Measurements from ENCODE around the gene MOB1B. TPM values are rescaled to one million over a fixed set of nuclear protein-coding genes. Genes with fewer than 3 reads are reported as not detected.

Gene MOB1B
- total and polyA plus RNA-seq, 2 experiments from 2014 or later = 7.9 to 30.2 TPM

- H3K36me3 Mint-ChIP-seq (ENCODE audit: low read depth) = no peaks in the 10 kb centered on the region
- H3F3A ChIP-seq (replicated peaks; ENCODE audit: low read depth) = no peaks in the 10 kb centered on the region
- no peaks in the 10 kb centered on the region for H3K9me2 ChIP-seq (ENCODE audit: insufficient read depth)
- peaks cover 27% of the 10 kb centered on the region for H3K4me1 Mint-ChIP-seq
- H3K36me3 ChIP-seq (ENCODE audit: insufficient read depth) = no peaks in the 10 kb centered on the region
- H3K4me3 ChIP-seq = no peak overlapping the region
- H3K79me2 ChIP-seq (replicated peaks; ENCODE audit: insufficient read depth) = peaks cover 78% of the 10 kb centered on the region
- H2AFZ ChIP-seq = no peak overlapping the region
- H3K4me2 ChIP-seq = no peak overlapping the region
- peak overlapping the region; percentile 65; the same call in 1 of the 2 replicates for H3K27ac Mint-ChIP-seq
- no peaks in the 10 kb centered on the region for H3K27me3 ChIP-seq (ENCODE audit: insufficient read depth)
- ATAC-seq = no peak
- no peak overlapping the region; the same call in 1 of the 2 replicates for H3K27ac ChIP-seq (ENCODE audit: low read depth)
- peaks cover 21% of the 10 kb centered on the region for H3K4me1 ChIP-seq (ENCODE audit: insufficient read depth)
- H4K20me1 ChIP-seq (replicated peaks; ENCODE audit: insufficient read depth) = no peaks in the 10 kb centered on the region; the same call in 1 of the 2 replicates
- no peak overlapping the region for H3K4me3 Mint-ChIP-seq
- no peaks in the 10 kb centered on the region for H3K9me3 Mint-ChIP-seq
- TF ChIP-seq, protein P1, sequence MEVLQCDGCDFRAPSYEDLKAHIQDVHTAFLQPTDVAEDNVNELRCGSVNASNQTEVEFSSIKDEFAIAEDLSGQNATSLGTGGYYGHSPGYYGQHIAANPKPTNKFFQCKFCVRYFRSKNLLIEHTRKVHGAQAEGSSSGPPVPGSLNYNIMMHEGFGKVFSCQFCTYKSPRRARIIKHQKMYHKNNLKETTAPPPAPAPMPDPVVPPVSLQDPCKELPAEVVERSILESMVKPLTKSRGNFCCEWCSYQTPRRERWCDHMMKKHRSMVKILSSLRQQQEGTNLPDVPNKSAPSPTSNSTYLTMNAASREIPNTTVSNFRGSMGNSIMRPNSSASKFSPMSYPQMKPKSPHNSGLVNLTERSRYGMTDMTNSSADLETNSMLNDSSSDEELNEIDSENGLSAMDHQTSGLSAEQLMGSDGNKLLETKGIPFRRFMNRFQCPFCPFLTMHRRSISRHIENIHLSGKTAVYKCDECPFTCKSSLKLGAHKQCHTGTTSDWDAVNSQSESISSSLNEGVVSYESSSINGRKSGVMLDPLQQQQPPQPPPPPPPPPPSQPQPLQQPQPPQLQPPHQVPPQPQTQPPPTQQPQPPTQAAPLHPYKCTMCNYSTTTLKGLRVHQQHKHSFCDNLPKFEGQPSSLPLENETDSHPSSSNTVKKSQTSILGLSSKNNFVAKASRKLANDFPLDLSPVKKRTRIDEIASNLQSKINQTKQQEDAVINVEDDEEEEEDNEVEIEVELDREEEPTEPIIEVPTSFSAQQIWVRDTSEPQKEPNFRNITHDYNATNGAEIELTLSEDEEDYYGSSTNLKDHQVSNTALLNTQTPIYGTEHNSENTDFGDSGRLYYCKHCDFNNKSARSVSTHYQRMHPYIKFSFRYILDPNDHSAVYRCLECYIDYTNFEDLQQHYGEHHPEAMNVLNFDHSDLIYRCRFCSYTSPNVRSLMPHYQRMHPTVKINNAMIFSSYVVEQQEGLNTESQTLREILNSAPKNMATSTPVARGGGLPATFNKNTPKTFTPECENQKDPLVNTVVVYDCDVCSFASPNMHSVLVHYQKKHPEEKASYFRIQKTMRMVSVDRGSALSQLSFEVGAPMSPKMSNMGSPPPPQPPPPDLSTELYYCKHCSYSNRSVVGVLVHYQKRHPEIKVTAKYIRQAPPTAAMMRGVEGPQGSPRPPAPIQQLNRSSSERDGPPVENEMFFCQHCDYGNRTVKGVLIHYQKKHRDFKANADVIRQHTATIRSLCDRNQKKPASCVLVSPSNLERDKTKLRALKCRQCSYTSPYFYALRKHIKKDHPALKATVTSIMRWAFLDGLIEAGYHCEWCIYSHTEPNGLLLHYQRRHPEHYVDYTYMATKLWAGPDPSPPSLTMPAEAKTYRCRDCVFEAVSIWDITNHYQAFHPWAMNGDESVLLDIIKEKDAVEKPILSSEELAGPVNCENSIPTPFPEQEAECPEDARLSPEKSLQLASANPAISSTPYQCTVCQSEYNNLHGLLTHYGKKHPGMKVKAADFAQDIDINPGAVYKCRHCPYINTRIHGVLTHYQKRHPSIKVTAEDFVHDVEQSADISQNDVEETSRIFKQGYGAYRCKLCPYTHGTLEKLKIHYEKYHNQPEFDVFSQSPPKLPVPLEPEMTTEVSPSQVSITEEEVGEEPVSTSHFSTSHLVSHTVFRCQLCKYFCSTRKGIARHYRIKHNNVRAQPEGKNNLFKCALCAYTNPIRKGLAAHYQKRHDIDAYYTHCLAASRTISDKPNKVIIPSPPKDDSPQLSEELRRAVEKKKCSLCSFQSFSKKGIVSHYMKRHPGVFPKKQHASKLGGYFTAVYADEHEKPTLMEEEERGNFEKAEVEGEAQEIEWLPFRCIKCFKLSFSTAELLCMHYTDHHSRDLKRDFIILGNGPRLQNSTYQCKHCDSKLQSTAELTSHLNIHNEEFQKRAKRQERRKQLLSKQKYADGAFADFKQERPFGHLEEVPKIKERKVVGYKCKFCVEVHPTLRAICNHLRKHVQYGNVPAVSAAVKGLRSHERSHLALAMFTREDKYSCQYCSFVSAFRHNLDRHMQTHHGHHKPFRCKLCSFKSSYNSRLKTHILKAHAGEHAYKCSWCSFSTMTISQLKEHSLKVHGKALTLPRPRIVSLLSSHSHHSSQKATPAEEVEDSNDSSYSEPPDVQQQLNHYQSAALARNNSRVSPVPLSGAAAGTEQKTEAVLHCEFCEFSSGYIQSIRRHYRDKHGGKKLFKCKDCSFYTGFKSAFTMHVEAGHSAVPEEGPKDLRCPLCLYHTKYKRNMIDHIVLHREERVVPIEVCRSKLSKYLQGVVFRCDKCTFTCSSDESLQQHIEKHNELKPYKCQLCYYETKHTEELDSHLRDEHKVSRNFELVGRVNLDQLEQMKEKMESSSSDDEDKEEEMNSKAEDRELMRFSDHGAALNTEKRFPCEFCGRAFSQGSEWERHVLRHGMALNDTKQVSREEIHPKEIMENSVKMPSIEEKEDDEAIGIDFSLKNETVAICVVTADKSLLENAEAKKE (CRISPR knock-in tag; IDR thresholded peaks at IDR 0.05) = no peak
- TF ChIP-seq, protein P2, sequence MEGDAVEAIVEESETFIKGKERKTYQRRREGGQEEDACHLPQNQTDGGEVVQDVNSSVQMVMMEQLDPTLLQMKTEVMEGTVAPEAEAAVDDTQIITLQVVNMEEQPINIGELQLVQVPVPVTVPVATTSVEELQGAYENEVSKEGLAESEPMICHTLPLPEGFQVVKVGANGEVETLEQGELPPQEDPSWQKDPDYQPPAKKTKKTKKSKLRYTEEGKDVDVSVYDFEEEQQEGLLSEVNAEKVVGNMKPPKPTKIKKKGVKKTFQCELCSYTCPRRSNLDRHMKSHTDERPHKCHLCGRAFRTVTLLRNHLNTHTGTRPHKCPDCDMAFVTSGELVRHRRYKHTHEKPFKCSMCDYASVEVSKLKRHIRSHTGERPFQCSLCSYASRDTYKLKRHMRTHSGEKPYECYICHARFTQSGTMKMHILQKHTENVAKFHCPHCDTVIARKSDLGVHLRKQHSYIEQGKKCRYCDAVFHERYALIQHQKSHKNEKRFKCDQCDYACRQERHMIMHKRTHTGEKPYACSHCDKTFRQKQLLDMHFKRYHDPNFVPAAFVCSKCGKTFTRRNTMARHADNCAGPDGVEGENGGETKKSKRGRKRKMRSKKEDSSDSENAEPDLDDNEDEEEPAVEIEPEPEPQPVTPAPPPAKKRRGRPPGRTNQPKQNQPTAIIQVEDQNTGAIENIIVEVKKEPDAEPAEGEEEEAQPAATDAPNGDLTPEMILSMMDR (conservative IDR thresholded peaks at IDR 0.05; ENCODE audit: low read depth in 2 of 2) = no peak
- TF ChIP-seq JUNB (IDR thresholded peaks at IDR 0.05; ENCODE audit: unreplicated experiment) (no peak), NANOG (IDR thresholded peaks at IDR 0.05; ENCODE audit: borderline replicate concordance) (no peak), POLR2AphosphoS5 (IDR thresholded peaks at IDR 0.05; ENCODE audit: low read depth) (no peak), CREB1 (CRISPR knock-in tag; IDR thresholded peaks at IDR 0.05; ENCODE audit: low read depth) (no peak), EZH2 (IDR thresholded peaks at IDR 0.05; ENCODE audit: low read depth, unreplicated experiment) (no peak), EZH2phosphoT487 (IDR thresholded peaks at IDR 0.05; ENCODE audit: unreplicated experiment) (no peak), ZNF114 (CRISPR knock-in tag; IDR thresholded peaks at IDR 0.05) (no peak), STAT1 (IDR thresholded peaks at IDR 0.05; ENCODE audit: unreplicated experiment) (no peak), ZNF331 (CRISPR knock-in tag; IDR thresholded peaks at IDR 0.05; ENCODE audit: low read depth) (no peak)
- TF ChIP-seq, protein P3, sequence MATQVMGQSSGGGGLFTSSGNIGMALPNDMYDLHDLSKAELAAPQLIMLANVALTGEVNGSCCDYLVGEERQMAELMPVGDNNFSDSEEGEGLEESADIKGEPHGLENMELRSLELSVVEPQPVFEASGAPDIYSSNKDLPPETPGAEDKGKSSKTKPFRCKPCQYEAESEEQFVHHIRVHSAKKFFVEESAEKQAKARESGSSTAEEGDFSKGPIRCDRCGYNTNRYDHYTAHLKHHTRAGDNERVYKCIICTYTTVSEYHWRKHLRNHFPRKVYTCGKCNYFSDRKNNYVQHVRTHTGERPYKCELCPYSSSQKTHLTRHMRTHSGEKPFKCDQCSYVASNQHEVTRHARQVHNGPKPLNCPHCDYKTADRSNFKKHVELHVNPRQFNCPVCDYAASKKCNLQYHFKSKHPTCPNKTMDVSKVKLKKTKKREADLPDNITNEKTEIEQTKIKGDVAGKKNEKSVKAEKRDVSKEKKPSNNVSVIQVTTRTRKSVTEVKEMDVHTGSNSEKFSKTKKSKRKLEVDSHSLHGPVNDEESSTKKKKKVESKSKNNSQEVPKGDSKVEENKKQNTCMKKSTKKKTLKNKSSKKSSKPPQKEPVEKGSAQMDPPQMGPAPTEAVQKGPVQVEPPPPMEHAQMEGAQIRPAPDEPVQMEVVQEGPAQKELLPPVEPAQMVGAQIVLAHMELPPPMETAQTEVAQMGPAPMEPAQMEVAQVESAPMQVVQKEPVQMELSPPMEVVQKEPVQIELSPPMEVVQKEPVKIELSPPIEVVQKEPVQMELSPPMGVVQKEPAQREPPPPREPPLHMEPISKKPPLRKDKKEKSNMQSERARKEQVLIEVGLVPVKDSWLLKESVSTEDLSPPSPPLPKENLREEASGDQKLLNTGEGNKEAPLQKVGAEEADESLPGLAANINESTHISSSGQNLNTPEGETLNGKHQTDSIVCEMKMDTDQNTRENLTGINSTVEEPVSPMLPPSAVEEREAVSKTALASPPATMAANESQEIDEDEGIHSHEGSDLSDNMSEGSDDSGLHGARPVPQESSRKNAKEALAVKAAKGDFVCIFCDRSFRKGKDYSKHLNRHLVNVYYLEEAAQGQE (IDR thresholded peaks at IDR 0.05; ENCODE audit: unreplicated experiment) = no peak
- TF ChIP-seq, protein P4, sequence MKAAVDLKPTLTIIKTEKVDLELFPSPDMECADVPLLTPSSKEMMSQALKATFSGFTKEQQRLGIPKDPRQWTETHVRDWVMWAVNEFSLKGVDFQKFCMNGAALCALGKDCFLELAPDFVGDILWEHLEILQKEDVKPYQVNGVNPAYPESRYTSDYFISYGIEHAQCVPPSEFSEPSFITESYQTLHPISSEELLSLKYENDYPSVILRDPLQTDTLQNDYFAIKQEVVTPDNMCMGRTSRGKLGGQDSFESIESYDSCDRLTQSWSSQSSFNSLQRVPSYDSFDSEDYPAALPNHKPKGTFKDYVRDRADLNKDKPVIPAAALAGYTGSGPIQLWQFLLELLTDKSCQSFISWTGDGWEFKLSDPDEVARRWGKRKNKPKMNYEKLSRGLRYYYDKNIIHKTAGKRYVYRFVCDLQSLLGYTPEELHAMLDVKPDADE (IDR thresholded peaks at IDR 0.05) = no peak
- no peaks in the 10 kb centered on the region for H3K27me3 Mint-ChIP-seq (ENCODE audit: insufficient read depth, low read depth, poor library complexity)
- no peak for DNase-seq (ENCODE audit: low spot score)
Measured at GRCh38 chr4:70954032-70954431, 51.9 kb downstream of the MOB1B start.

Measured in GM23338 (cell line).